ENCODE data around the gene ELK3. TPM values are rescaled to one million over a fixed set of nuclear protein-coding genes. Genes with fewer than 3 reads are reported as not detected.

Gene ELK3
- total RNA-seq, 2 experiments from 2014 or later: 7.7 TPM

- Mint-ChIP-seq H3K27ac (no peak overlapping the region), H3K27me3 (no peaks in the 10 kb centered on the region), H3K9me3 (no peaks in the 10 kb centered on the region), H3K4me3 (no peak overlapping the region), H3K4me1 (ENCODE audit: low read depth) (peaks cover 28% of the 10 kb centered on the region), H3K36me3 (ENCODE audit: low read depth) (peaks cover 39% of the 10 kb centered on the region)
- no peak for TF ChIP-seq CTCF (IDR thresholded peaks at IDR 0.05)
- intact Hi-C loops (cut with micrococcal nuclease): no loop called here
- ChIA-PET POLR2A (interaction anchor here (1.3 kb wide), 1 partner anchor 9 kb away, joined by 5 read pairs; no protein-coding TSS in a partner anchor), CTCF (interaction anchor here (3.7 kb wide), 1 partner anchor 9 kb away, joined by 14 read pairs; no protein-coding TSS in a partner anchor)
- ATAC-seq: no peak
- DNase-seq: no peak
Measured at GRCh38 chr12:96224219-96224615, 30.0 kb downstream of the ELK3 start.

- Mint-ChIP-seq H3K36me3 (ENCODE audit: low read depth) (peaks cover 39% of the 10 kb centered on the region), H3K4me3 (no peak overlapping the region), H3K9me3 (no peaks in the 10 kb centered on the region), H3K27me3 (no peaks in the 10 kb centered on the region), H3K27ac (no peak overlapping the region), H3K4me1 (ENCODE audit: low read depth) (peaks cover 28% of the 10 kb centered on the region)
- DNase-seq (no peak), ATAC-seq (no peak)
- POLR2A ChIA-PET: interaction anchor here (0.6 kb wide), 1 partner anchor 23 kb away, joined by 3 read pairs; no protein-coding TSS in a partner anchor
- CTCF ChIA-PET: interaction anchor here (3.7 kb wide), 1 partner anchor 10 kb away, joined by 14 read pairs; no protein-coding TSS in a partner anchor
- TF ChIP-seq CTCF (IDR thresholded peaks at IDR 0.05): no peak
- intact Hi-C loops (cut with micrococcal nuclease): no loop called here
Measured at GRCh38 chr12:96225044-96225855, 31.1 kb downstream of the ELK3 start.

GRCh38 chr12:96225994-96226399 is 31.8 kb downstream of the ELK3 start:
- no peaks in the 10 kb centered on the region for H3K9me3 Mint-ChIP-seq
- ChIA-PET CTCF (interaction anchor here (3.7 kb wide), 1 partner anchor 11 kb away, joined by 14 read pairs; no protein-coding TSS in a partner anchor), POLR2A (interaction anchor here (0.6 kb wide), 1 partner anchor 24 kb away, joined by 3 read pairs; no protein-coding TSS in a partner anchor)
- intact Hi-C loops (cut with micrococcal nuclease): no loop called here
- H3K4me1 Mint-ChIP-seq (ENCODE audit: low read depth): peaks cover 28% of the 10 kb centered on the region
- H3K4me3 Mint-ChIP-seq: no peak overlapping the region
- ATAC-seq (no peak), DNase-seq (no peak)
- no peak for TF ChIP-seq CTCF (IDR thresholded peaks at IDR 0.05)
- no peak overlapping the region for H3K27ac Mint-ChIP-seq
- no peaks in the 10 kb centered on the region for H3K27me3 Mint-ChIP-seq
- peaks cover 39% of the 10 kb centered on the region for H3K36me3 Mint-ChIP-seq (ENCODE audit: low read depth)

GRCh38 chr12:96226401-96226800 is 32.2 kb downstream of the ELK3 start:
- CTCF ChIA-PET: interaction anchor here (3.7 kb wide), 1 partner anchor 11 kb away, joined by 14 read pairs; no protein-coding TSS in a partner anchor
- Mint-ChIP-seq H3K9me3 (no peaks in the 10 kb centered on the region), H3K36me3 (ENCODE audit: low read depth) (peaks cover 39% of the 10 kb centered on the region), H3K27me3 (no peaks in the 10 kb centered on the region), H3K27ac (no peak overlapping the region), H3K4me3 (no peak overlapping the region), H3K4me1 (ENCODE audit: low read depth) (peaks cover 28% of the 10 kb centered on the region)
- POLR2A ChIA-PET: no interaction called here
- no peak for TF ChIP-seq CTCF (IDR thresholded peaks at IDR 0.05)
- intact Hi-C loops (cut with micrococcal nuclease): no loop called here
- no peak for DNase-seq
- ATAC-seq: no peak

Measured in activated CD8-positive, alpha-beta T cell treated with anti-CD3 and anti-CD28 coated beads for 36 hours (primary cell).